ENCODE data around the gene WDR73.
"Not testable (repeated sequence)": the region's sequence is repeated elsewhere in the genome, so short reads cannot be mapped to it uniquely, and the experiment has no call there.

Gene WDR73

GRCh38 chr15:84645997-84646396 lies 8.1 kb downstream of the WDR73 start:
- FAIRE-seq (no peak), DNase-seq (ENCODE audit: insufficient read length, low spot score) (no peak)
- TF ChIP-seq, protein P1, sequence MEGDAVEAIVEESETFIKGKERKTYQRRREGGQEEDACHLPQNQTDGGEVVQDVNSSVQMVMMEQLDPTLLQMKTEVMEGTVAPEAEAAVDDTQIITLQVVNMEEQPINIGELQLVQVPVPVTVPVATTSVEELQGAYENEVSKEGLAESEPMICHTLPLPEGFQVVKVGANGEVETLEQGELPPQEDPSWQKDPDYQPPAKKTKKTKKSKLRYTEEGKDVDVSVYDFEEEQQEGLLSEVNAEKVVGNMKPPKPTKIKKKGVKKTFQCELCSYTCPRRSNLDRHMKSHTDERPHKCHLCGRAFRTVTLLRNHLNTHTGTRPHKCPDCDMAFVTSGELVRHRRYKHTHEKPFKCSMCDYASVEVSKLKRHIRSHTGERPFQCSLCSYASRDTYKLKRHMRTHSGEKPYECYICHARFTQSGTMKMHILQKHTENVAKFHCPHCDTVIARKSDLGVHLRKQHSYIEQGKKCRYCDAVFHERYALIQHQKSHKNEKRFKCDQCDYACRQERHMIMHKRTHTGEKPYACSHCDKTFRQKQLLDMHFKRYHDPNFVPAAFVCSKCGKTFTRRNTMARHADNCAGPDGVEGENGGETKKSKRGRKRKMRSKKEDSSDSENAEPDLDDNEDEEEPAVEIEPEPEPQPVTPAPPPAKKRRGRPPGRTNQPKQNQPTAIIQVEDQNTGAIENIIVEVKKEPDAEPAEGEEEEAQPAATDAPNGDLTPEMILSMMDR (IDR thresholded peaks at IDR 0.05; ENCODE audit: insufficient read depth, missing control alignments) = no peak

DNA sequence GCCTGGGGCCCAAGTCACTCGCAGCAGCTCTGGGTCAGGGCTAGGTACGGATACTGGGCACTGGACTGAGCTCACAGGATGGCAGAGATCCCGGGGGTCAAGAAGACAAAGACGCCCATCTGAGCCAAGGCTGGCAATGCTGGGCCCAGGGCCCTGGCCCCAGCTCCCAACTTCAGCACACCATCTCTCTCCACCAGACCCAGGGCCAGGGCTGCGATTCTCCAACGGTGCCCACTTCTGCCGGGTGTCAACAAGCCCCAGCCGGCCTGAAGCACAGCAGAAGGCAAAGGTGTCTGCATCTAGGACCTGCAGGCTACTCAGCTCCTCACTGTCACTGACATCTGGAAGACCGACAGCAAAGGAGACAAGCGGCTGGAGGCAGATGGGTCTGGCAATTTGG lies 8.6 kb downstream of the WDR73 start:
- DNase-seq (ENCODE audit: insufficient read length, low spot score) (no peak), FAIRE-seq (no peak)
- TF ChIP-seq, protein P1 (IDR thresholded peaks at IDR 0.05; ENCODE audit: insufficient read depth, missing control alignments) = no peak

GRCh38 chr15:84643838-84644237 lies 10.2 kb downstream of the WDR73 start:
- DNase-seq (ENCODE audit: insufficient read length, low spot score) (no peak), FAIRE-seq (no peak)
- TF ChIP-seq, protein P1 (IDR thresholded peaks at IDR 0.05; ENCODE audit: insufficient read depth, missing control alignments) = no peak

- not testable (repeated sequence) for DNase-seq (ENCODE audit: insufficient read length, low spot score); FAIRE-seq
Measured at GRCh38 chr15:84642640-84643039, 11.4 kb downstream of the WDR73 start.

DNA sequence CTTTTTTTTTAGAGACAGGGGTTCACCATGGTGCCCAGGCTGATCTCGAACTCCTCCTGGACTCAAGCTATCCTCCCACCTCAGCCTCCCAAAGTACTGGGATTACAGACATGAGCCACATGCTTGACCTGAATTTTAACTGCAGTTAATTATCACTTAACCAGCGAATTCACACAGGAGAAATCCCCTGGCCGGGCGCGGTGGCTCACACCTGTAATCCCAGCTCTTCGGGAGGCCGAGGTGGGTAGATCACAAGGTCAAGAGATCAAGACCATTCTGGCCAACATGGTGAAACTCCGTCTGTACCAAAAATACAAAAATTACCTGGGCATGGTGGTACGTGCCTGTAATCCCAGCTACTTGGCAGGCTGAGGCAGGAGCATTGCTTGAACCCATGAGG lies 12.2 kb downstream of the WDR73 start:
- FAIRE-seq; DNase-seq (ENCODE audit: insufficient read length, low spot score): not testable (repeated sequence)

DNA sequence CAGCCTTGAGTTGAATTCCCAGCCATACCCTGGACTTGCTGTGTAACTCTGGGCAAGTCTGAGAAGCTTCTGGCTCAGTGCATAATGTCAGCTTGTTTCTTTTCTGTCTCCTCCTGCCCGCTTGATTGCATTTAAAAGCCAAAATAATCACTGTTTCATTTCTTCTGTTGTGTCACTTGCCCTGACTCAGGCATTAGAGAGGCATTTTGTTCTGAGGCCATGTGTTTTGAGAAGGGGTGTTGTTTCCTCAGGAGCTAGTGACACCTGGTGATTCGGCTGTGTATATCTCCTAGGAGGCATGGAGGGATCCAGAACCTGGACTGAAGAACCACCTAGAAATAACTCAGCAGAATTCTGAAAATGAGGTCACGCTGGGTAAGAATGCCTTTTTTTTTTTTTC lies 16.0 kb downstream of the WDR73 start:
- TF ChIP-seq, protein P1 (IDR thresholded peaks at IDR 0.05; ENCODE audit: insufficient read depth, missing control alignments) = no peak
- FAIRE-seq (no peak), DNase-seq (ENCODE audit: insufficient read length, low spot score) (no peak)

- DNase-seq (ENCODE audit: insufficient read length, low spot score) = no peak
- FAIRE-seq = no peak
- TF ChIP-seq, protein P1 (IDR thresholded peaks at IDR 0.05; ENCODE audit: insufficient read depth, missing control alignments) = no peak
Measured at GRCh38 chr15:84634228-84634837, 19.8 kb downstream of the WDR73 start.

- FAIRE-seq (no peak), DNase-seq (ENCODE audit: insufficient read length, low spot score) (no peak)
- TF ChIP-seq, protein P1 (IDR thresholded peaks at IDR 0.05; ENCODE audit: insufficient read depth, missing control alignments) = no peak
Measured at GRCh38 chr15:84633311-84634227, 20.5 kb downstream of the WDR73 start.

Data from D721Med (cell line).